Mesendoderm (in vitro differentiated cells): ENCODE results near the gene DCUN1D4.

ENCODE experiments used
- DNase-seq: peaks from one replicate; pipeline ENCODE4 v3.0.0; 2013
- H2AK5ac ChIP-seq: 2 replicates; pipeline ENCODE4 v1.6.1; 2013; ENCODE audit warnings: low read length, inconsistent platforms
- H2BK120ac ChIP-seq: 2 replicates; pipeline ENCODE4 v1.6.1; 2013; ENCODE audit warnings: low read depth, mild to moderate bottlenecking, low read length, moderate library complexity, mixed read lengths
- H2BK15ac ChIP-seq: replicated peaks from 2 replicates; pipeline ENCODE4 v1.6.1; 2013; ENCODE audit warnings: low read depth, mild to moderate bottlenecking, moderate library complexity
- H2BK5ac ChIP-seq: 2 replicates; pipeline ENCODE4 v1.6.1; 2013; ENCODE audit warnings: low read length, inconsistent platforms
- H3K18ac ChIP-seq: 2 replicates; pipeline ENCODE4 v1.6.1; 2013; ENCODE audit warnings: mild to moderate bottlenecking, low read length, mixed read lengths
- H3K23ac ChIP-seq: one replicate; pipeline ENCODE4 v1.6.1; 2013; ENCODE audit warnings: low read length
- H3K27ac ChIP-seq: 2 replicates; pipeline ENCODE4 v1.5.1; 2013; ENCODE audit warnings: low read depth, mild to moderate bottlenecking, inconsistent platforms, low read length, moderate library complexity
- H3K27me3 ChIP-seq: 2 replicates; pipeline ENCODE4 v1.6.1; 2013; ENCODE audit warnings: low read length, control low read depth, mild to moderate bottlenecking, inconsistent platforms; ENCODE audit not compliant: insufficient read depth, poor library complexity
- H3K36me3 ChIP-seq: 2 replicates; pipeline ENCODE4 v1.6.1; 2013; ENCODE audit warnings: low read length, inconsistent platforms; ENCODE audit not compliant: control insufficient read depth, insufficient read depth
- H3K4ac ChIP-seq: one replicate; pipeline ENCODE4 v1.6.1; 2013; ENCODE audit warnings: low read depth, mild to moderate bottlenecking, low read length, moderate library complexity
- H3K4me1 ChIP-seq: 2 replicates; pipeline ENCODE4 v1.6.1; 2013; ENCODE audit warnings: low read depth, low read length, inconsistent platforms; ENCODE audit not compliant: control insufficient read depth
- H3K4me2 ChIP-seq: 2 replicates; pipeline ENCODE4 v1.6.1; 2013; ENCODE audit warnings: low read length
- H3K4me3 ChIP-seq: 2 replicates; pipeline ENCODE4 v1.5.1; 2013; ENCODE audit warnings: mild to moderate bottlenecking, low read length
- H3K56ac ChIP-seq: one replicate; pipeline ENCODE4 v1.6.1; 2013; ENCODE audit warnings: low read length
- H3K79me1 ChIP-seq: 2 replicates; pipeline ENCODE4 v1.6.1; 2013; ENCODE audit warnings: low read length, inconsistent platforms
- H3K79me2 ChIP-seq: 2 replicates; pipeline ENCODE4 v1.6.1; 2013; ENCODE audit warnings: mild to moderate bottlenecking, low read length; ENCODE audit not compliant: control insufficient read depth, insufficient read depth
- H3K9ac ChIP-seq: 2 replicates; pipeline ENCODE4 v1.6.1; 2013; ENCODE audit warnings: low read length, inconsistent platforms
- H4K5ac ChIP-seq: one replicate; pipeline ENCODE4 v1.6.1; 2013; ENCODE audit warnings: low read length
- H4K8ac ChIP-seq: one replicate; pipeline ENCODE4 v1.6.1; 2013; ENCODE audit warnings: low read depth, mild to moderate bottlenecking, control low read depth, low read length, moderate library complexity
- WGBS: extraction: QIAGEN DNeasy Blood & Tissue Kit; methylation state at CpG from one replicate; pipeline ENCODE4 v1.1.7; 2013; ENCODE audit warnings: low lambda C conversion rate, missing lambda C conversion rate; ENCODE audit not compliant: insufficient coverage; ENCODE audit errors: extremely low coverage; 5-methylcytosine and 5-hydroxymethylcytosine counted together

The DCUN1D4 gene

GRCh38 chr4:51960486-51960885 lies 117.5 kb downstream of the DCUN1D4 start:
- H2BK15ac ChIP-seq: no peak overlapping the region

GRCh38 chr4:51963841-51964517 lies 121.0 kb downstream of the DCUN1D4 start:
- H3K23ac ChIP-seq: no peak overlapping the region
- H3K27me3 ChIP-seq: no peaks in the 10 kb centered on the region
- no peak overlapping the region for H2BK5ac ChIP-seq
- H3K79me2 ChIP-seq: no peaks in the 10 kb centered on the region
- no peak overlapping the region for H4K8ac ChIP-seq
- no CpG with 5 or more reads among the region's 4 CpGs for WGBS
- no peak overlapping the region for H3K4ac ChIP-seq
- H3K9ac ChIP-seq: no peak overlapping the region
- no peak overlapping the region for H3K27ac ChIP-seq
- no peak overlapping the region for H3K56ac ChIP-seq
- H3K4me1 ChIP-seq: no peaks in the 10 kb centered on the region
- no peak overlapping the region for H3K4me2 ChIP-seq
- no peak overlapping the region for H2AK5ac ChIP-seq
- no peak overlapping the region for H4K5ac ChIP-seq
- H2BK120ac ChIP-seq: no peak overlapping the region
- no peak overlapping the region for H3K4me3 ChIP-seq
- no peak overlapping the region for H3K18ac ChIP-seq
- no peak overlapping the region for H2BK15ac ChIP-seq
- no peak for DNase-seq
- H3K36me3 ChIP-seq: no peaks in the 10 kb centered on the region
- no peaks in the 10 kb centered on the region for H3K79me1 ChIP-seq

More at GRCh38 chr4:51960486-51960885, 117.5 kb downstream of the DCUN1D4 start:
- H3K79me2 ChIP-seq: no peaks in the 10 kb centered on the region
- H3K79me1 ChIP-seq: no peaks in the 10 kb centered on the region
- no peak overlapping the region for H3K18ac ChIP-seq
- H4K8ac ChIP-seq: no peak overlapping the region
- H3K56ac ChIP-seq: no peak overlapping the region
- H3K4me1 ChIP-seq: no peaks in the 10 kb centered on the region
- H3K27me3 ChIP-seq: no peaks in the 10 kb centered on the region
- no peak overlapping the region for H3K9ac ChIP-seq
- no peak overlapping the region for H3K27ac ChIP-seq
- H3K23ac ChIP-seq: no peak overlapping the region
- H4K5ac ChIP-seq: no peak overlapping the region
- H3K4me2 ChIP-seq: no peak overlapping the region
- WGBS: no CpG with 5 or more reads among the region's 4 CpGs
- no peak overlapping the region for H2BK5ac ChIP-seq
- H3K4ac ChIP-seq: no peak overlapping the region
- H3K4me3 ChIP-seq: no peak overlapping the region
- no peaks in the 10 kb centered on the region for H3K36me3 ChIP-seq
- no peak for DNase-seq
- no peak overlapping the region for H2AK5ac ChIP-seq
- no peak overlapping the region for H2BK120ac ChIP-seq

- no peak overlapping the region for H2BK120ac ChIP-seq
- no CpG with 5 or more reads among the region's 1 CpG for WGBS
Measured at GRCh38 chr4:51965862-51966261, 122.9 kb downstream of the DCUN1D4 start.

More at GRCh38 chr4:51965862-51966261, 122.9 kb downstream of the DCUN1D4 start:
- Histone ChIP-seq H3K9ac (no peak overlapping the region), H3K4ac (no peak overlapping the region), H4K5ac (no peak overlapping the region), H3K4me2 (no peak overlapping the region), H3K27ac (no peak overlapping the region), H3K79me1 (no peaks in the 10 kb centered on the region), H4K8ac (no peak overlapping the region), H3K56ac (no peak overlapping the region), H2BK5ac (no peak overlapping the region), H2BK15ac (no peak overlapping the region), H3K4me1 (no peaks in the 10 kb centered on the region), H3K79me2 (no peaks in the 10 kb centered on the region), H3K18ac (no peak overlapping the region), H3K23ac (no peak overlapping the region), H2AK5ac (no peak overlapping the region), H3K27me3 (no peaks in the 10 kb centered on the region), H3K36me3 (no peaks in the 10 kb centered on the region), H3K4me3 (no peak overlapping the region)
- DNase-seq: no peak
